ENCODE data around the gene HLCS.

HLCS gene

GRCh38 chr21:36700971-36701755 is 265.3 kb downstream of the HLCS start:
- no peak for DNase-seq
